Measurements from ENCODE around the gene PLEKHM2.
A peak's percentile ranks its signal among the peaks of the same experiment; 100 is the strongest.

The PLEKHM2 gene

DNA sequence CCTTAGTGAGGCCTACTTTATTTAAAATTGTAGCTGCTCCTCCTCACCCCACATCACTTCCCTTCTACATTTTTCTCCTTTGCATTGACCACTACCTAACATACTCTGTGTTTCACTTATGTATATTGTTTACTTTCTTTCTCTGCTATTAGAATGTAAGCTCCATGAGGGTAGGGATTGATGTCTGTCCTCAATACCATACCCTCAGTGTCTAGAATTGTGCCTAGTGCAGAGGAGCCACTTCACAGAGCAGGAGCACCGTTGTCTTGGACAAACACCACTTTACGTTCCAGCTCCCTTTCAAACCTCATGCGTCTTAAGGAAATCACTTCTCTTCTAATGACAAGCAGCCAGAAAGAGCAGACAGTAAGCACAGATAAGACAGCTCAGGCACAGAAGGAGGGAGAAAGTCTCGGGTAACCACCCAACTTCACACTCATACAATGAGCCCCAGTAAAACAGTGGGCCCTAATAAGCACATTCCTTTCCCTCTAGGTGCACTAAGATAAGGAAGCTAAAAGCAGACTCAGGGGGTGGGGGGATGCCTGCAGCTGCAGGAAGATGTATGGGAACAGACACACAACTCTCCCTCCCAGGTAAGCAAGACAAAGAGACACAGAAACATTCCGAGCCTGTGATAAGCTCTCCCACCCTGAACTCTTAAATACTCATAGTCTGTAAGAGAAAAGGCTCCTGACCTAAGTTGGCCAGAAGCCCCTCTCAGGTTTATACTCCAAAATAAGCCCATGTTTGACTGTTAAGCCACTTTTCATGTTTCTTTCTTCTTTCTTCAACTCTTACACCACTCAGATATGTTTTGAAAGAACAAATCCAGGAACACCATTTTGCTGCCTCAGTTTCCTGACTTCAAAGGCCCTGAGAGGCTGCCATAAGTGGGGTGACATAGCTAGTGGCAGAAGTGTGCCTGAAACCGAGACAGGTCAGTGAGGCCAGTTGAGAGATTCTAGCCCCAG is 7.1 kb upstream of the PLEKHM2 start:
- no peak for DNase-seq (ENCODE audit: extremely low read depth, low read depth)
- TF ChIP-seq, protein P1, sequence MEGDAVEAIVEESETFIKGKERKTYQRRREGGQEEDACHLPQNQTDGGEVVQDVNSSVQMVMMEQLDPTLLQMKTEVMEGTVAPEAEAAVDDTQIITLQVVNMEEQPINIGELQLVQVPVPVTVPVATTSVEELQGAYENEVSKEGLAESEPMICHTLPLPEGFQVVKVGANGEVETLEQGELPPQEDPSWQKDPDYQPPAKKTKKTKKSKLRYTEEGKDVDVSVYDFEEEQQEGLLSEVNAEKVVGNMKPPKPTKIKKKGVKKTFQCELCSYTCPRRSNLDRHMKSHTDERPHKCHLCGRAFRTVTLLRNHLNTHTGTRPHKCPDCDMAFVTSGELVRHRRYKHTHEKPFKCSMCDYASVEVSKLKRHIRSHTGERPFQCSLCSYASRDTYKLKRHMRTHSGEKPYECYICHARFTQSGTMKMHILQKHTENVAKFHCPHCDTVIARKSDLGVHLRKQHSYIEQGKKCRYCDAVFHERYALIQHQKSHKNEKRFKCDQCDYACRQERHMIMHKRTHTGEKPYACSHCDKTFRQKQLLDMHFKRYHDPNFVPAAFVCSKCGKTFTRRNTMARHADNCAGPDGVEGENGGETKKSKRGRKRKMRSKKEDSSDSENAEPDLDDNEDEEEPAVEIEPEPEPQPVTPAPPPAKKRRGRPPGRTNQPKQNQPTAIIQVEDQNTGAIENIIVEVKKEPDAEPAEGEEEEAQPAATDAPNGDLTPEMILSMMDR (IDR thresholded peaks at IDR 0.05; ENCODE audit: low read depth, low read length): no peak

DNA sequence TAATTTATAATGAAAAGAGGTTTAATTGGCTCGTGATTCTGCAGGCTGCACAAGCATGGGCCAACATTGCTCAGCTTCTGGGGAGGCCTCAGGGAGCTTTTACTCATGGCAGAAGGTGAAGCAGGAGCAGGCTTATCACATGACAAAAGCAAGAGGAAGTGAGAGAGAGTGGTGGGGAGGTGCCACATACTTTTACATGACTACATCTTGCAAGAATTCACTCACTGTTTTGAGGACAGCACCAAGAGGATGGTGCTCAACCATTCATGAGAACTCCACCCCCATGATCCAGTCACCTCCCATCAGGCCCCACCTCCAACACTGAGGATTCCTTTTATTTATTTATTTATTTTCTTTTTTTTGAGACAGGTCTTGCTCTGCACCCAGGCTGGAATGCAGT is 5.5 kb upstream of the PLEKHM2 start:
- TF ChIP-seq, protein P1 (IDR thresholded peaks at IDR 0.05; ENCODE audit: low read depth, low read length): no peak
- no peak for DNase-seq (ENCODE audit: extremely low read depth, low read depth)

DNA sequence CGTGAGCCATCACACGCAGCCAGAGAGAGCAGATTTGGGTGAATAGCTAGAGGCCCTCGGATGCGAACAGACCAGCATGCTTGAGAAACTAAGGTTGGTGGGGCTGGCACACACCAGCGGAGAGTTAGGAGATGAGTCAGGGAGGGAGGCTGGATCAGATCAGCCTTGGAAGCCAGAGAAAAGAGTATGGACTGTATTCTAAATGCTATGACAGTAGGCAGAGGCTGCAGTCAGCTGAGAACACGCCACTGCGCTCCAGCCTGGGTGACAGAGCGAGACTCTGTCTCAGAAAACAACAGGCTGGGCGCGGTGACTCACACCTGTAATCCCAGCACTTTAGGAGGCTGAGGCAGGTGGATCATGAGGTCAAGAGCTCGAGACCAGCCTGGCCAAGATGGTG is 4.0 kb upstream of the PLEKHM2 start:
- DNase-seq (ENCODE audit: extremely low read depth, low read depth): peak; percentile 52
- TF ChIP-seq, protein P1 (IDR thresholded peaks at IDR 0.05; ENCODE audit: low read depth, low read length): no peak

DNA sequence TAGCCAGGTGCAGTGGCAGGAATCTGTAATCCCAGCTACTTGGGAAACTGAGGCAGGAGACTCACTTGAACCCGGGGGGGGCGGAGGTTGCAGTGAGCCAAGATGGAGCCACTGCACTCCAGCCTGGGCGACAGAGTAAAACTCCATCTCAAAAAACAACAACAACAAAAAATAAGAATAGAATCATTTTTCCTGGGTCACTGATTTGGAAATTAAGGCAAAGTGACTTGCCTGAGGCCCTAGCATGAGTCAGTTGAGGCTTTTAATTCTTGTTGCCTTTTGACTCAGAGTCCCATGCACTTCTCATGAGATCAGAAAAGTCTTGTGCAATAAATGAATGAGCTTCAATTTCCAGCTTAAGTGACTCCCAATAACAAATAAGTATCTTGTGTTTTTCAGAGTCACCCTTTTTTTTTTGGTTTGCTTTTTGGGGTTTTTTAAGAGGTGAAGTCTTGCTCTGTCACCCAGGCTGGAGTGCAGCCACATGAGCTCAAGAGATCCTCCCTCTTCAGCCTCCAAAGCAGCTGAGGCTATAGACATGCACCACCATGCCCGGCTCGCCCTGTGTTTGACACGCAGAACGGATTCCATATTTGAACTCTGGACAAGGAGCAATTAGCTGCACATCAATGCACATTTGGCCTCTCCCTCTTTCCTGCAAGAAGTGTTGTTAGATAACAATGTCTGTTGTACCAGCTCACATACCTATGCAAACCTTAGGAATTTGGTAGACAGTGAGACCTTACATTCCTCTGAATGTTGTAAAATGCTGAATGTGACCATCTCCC is 3.4 kb upstream of the PLEKHM2 start:
- TF ChIP-seq, protein P1 (IDR thresholded peaks at IDR 0.05; ENCODE audit: low read depth, low read length): no peak
- peak; percentile 86 for DNase-seq (ENCODE audit: extremely low read depth, low read depth)

DNA sequence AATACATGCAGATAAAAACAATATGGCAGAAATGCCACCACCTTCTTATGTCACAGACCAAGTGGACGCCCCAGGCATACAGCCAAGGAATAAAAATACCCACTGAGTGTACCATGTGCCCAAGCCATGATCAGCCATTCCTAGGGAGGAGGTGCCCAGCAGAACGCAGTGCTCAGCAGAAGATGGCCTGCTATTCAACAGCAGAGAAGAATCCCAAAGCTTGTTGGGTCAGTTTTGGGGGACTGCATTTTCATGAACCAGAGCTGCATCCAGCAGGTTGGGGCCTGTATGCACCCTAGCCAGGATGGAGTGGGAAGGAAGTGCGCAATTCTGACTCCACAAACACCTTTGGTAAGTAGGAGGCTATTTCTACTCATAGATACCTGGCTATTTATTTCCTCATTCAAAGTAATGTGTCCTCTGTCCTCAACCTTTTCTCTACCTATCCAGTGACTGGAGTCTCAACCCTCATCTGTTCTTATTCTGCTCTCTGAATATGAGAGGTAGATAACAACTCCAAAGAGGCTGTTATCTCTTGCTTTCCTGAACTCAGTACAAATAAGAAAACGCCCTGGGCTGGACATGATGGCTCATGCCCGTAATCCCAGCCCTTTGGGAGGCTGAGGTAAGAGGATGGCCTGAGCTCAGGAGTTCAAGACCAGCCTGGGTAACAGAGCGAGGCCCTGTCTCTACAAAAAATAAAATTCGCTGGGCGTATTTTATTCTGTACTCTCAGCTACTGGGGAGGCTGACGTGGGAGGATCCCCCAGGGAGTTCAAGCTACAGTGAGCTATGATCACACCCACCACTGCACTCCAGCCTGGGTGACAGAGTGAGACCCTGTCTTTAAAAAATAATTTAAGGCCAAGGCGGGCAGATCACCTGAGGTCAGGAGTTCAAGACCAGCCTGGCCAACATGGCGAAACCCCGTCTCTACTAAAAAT is 2.5 kb upstream of the PLEKHM2 start:
- no peak for DNase-seq (ENCODE audit: extremely low read depth, low read depth)
- TF ChIP-seq, protein P1 (IDR thresholded peaks at IDR 0.05; ENCODE audit: low read depth, low read length): no peak

DNA sequence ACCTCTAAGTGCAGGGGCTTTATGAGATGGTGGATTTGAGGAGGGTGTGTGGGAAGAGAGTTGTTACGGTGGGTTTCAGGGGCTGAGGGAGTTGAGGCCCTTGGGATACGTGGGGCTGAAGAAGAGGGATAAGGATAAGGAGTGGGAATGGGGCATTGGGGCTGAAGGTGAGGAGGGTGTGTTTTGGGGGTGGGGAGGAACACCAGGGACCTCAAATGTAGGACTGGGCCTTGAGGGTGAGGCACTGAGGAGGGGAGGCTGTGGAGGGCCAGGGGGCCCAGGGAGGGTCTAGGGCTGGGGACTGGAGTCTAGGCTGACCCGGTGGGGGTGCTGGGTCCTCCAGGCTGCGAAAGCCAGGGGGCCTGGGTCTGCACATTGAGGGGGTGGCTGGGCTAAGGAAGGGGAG is 1.2 kb upstream of the PLEKHM2 start:
- TF ChIP-seq, protein P1 (IDR thresholded peaks at IDR 0.05; ENCODE audit: low read depth, low read length): no peak
- DNase-seq (ENCODE audit: extremely low read depth, low read depth): no peak

Measured in AG09319 (cell line).